Cardiac fibroblast (primary cell): ENCODE measurements around the gene ZBED2.

Experiments used
- DNase-seq, 2 donors: peaks; one replicate each; pipeline versions ENCODE4 v3.0.0 to v3.0.0-alpha.2; 2010; ENCODE audit warnings: low read depth in 2 of 2
- H3K4me3 ChIP-seq, 2 donors: replicated peaks in 1 of 2; 1 replicate in 1 of 2; 2 replicates in 1 of 2; pipeline ENCODE4 v1.5.1; 2011; ENCODE audit warnings: low read depth in 2 of 2, low read length in 2 of 2, mild to moderate bottlenecking in 2 of 2, moderate library complexity in 1 of 2
- TF ChIP-seq, protein P1 (sequence below): IDR thresholded peaks from one replicate; pipeline ENCODE4 v1.5.1; 2011; ENCODE audit warnings: low read depth, mild to moderate bottlenecking, low read length, inconsistent platforms

ZBED2 gene

DNA sequence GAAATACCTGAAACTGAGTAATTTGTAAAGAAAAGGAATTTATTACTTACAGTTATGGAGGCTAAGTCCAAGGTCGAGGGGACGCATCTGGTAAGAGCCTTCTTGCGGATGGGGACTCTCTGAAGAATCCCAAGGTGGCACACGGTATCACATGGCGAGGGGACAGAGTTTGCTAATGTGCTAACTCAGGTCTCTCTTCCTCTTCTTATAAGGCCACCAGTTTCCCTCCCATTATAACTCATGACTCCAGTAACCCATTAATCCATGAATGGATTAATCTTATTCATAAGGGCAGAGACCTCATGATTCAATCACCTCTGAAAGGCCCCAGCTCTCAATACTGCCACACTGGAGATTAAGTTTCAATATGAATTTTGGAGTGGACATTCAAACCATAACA is 15.7 kb downstream of the ZBED2 start:
- TF ChIP-seq, protein P1, sequence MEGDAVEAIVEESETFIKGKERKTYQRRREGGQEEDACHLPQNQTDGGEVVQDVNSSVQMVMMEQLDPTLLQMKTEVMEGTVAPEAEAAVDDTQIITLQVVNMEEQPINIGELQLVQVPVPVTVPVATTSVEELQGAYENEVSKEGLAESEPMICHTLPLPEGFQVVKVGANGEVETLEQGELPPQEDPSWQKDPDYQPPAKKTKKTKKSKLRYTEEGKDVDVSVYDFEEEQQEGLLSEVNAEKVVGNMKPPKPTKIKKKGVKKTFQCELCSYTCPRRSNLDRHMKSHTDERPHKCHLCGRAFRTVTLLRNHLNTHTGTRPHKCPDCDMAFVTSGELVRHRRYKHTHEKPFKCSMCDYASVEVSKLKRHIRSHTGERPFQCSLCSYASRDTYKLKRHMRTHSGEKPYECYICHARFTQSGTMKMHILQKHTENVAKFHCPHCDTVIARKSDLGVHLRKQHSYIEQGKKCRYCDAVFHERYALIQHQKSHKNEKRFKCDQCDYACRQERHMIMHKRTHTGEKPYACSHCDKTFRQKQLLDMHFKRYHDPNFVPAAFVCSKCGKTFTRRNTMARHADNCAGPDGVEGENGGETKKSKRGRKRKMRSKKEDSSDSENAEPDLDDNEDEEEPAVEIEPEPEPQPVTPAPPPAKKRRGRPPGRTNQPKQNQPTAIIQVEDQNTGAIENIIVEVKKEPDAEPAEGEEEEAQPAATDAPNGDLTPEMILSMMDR = no peak
- H3K4me3 ChIP-seq = no peak overlapping the region
- no peak for DNase-seq

GRCh38 chr3:111578867-111579266 is 16.3 kb downstream of the ZBED2 start:
- no peak overlapping the region for H3K4me3 ChIP-seq
- TF ChIP-seq, protein P1 = no peak
- no peak for DNase-seq

GRCh38 chr3:111577798-111578685 is 17.1 kb downstream of the ZBED2 start:
- TF ChIP-seq, protein P1 = peak; percentile 73
- no peak overlapping the region for H3K4me3 ChIP-seq
- peak; percentile 81 to 92 for DNase-seq

DNA sequence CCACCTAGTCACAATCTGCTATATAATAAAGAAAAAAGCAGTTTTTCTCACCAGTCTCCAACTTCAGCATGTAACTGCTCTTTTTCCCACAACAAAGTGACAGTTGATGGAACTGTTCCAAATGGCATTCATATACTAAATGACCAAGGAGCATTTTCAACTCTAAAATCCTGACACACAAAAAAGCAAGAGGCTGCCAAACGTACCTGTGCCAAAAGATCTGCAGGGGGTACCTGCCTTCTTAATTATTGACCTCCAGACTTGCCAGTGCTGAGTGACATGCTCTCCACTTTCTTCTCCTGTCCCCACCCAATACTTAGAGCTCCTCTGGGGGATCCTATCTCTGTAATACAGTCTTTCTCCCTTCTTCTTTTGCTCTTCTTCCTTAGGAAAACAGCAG is 18.0 kb downstream of the ZBED2 start:
- TF ChIP-seq, protein P1 = no peak
- no peak for DNase-seq
- H3K4me3 ChIP-seq = no peak overlapping the region

- TF ChIP-seq, protein P1 = no peak
- no peak overlapping the region for H3K4me3 ChIP-seq
- DNase-seq = no peak
Observed at GRCh38 chr3:111571907-111572460, 23.2 kb downstream of the ZBED2 start.

DNA sequence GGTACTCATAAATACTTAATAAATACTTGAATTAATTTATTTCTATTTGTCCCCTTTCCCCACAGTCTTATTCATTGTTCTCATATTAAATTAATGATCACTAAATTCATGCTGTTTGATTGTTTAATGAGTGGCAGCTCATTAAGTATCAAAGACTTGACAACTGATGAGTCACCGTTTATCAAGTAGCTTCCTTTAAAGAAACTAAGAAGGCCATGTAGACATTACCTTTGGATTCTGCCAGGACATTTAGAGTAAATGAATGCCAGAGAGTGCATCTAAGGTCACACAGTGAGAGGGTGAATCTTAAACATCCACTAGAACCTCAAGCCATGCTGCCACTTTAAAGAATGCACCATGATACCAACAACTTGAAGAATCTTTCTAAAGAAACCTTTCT is 23.9 kb downstream of the ZBED2 start:
- DNase-seq = no peak
- no peak overlapping the region for H3K4me3 ChIP-seq
- TF ChIP-seq, protein P1 = no peak
